Thyroid gland (tissue), 4 donors: ENCODE data around the gene TMEM170A.

ENCODE experiments used
- CTCF ChIP-seq, 6 experiments: fragments of 200-600 bp in 3 of 6; fragments of 450-650 bp in 3 of 6; sonication (generic) in 3 of 6; IDR thresholded peaks; one replicate each; pipeline ENCODE4 v1.5.1; 2016 to 2019; ENCODE audit warnings: antibody characterized with exemption in 6 of 6, mild to moderate bottlenecking in 2 of 6, inconsistent platforms in 1 of 6, moderate library complexity in 1 of 6
- POLR2A ChIP-seq, 2 donors: fragments of 450-650 bp; IDR thresholded peaks; one replicate each; pipeline ENCODE4 v1.6.1; 2017; ENCODE audit warnings: antibody characterized with exemption in 2 of 2, mild to moderate bottlenecking in 2 of 2, moderate library complexity in 1 of 2

- TF ChIP-seq CTCF (IDR thresholded peaks at IDR 0.05) (no peak), POLR2A (IDR thresholded peaks at IDR 0.05) (no peak)
Observed at GRCh38 chr16:75459691-75460090, 4.8 kb downstream of the TMEM170A start.
